Measurements from ENCODE around the gene VAV1. TPM values are rescaled to one million over a fixed set of nuclear protein-coding genes. Genes with fewer than 3 reads are reported as not detected.

VAV1 gene
- total RNA-seq, 4 donors from 2014 or later = 0.83 to 7.6 (median 3.6) TPM

DNA sequence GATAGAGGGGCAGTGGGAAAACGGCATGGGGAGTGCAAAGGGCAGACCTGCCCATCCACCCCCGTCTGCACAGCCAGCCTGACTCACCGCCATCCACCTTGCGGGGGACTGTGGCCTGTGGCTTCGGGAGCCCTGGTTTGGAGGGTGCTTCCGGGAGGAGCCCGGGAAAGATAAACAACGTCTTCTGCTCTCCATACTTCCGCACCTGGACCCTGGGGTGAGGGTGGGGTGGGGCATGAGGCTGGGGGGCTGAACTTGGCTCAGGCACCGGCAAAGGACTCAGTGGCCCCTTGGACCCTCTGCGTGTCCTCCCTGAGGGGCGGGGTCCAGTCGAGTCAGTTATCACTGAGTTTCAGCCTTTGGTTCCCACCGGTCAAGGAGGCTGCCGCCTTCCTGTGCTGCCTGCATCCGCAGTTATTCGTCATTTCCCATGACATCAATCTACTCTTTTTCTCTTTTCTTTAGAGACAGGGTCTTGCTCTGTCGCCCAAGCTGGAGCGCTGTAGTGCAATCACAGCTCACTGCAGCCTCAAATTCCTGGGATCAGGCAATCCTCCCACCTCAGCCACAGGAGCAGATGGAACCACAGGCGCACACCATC lies 38.3 kb upstream of the VAV1 start:
- 79 to 92% methylated on average over 10 to 17 of the region's 20 CpGs for WGBS, 2 donors
- H3K4me3 ChIP-seq = no peak overlapping the region
- H3K27me3 ChIP-seq = no peaks in the 10 kb centered on the region
- no peak for TF ChIP-seq POLR2A (IDR thresholded peaks at IDR 0.05)
- TF ChIP-seq, protein P1, sequence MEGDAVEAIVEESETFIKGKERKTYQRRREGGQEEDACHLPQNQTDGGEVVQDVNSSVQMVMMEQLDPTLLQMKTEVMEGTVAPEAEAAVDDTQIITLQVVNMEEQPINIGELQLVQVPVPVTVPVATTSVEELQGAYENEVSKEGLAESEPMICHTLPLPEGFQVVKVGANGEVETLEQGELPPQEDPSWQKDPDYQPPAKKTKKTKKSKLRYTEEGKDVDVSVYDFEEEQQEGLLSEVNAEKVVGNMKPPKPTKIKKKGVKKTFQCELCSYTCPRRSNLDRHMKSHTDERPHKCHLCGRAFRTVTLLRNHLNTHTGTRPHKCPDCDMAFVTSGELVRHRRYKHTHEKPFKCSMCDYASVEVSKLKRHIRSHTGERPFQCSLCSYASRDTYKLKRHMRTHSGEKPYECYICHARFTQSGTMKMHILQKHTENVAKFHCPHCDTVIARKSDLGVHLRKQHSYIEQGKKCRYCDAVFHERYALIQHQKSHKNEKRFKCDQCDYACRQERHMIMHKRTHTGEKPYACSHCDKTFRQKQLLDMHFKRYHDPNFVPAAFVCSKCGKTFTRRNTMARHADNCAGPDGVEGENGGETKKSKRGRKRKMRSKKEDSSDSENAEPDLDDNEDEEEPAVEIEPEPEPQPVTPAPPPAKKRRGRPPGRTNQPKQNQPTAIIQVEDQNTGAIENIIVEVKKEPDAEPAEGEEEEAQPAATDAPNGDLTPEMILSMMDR (IDR thresholded peaks at IDR 0.05) = no peak
- intact Hi-C loops (cut with DNase I) = no loop called here
- H3K36me3 ChIP-seq = peaks cover 15 to 59% (median 19%) of the 10 kb centered on the region in 3 donors
- no peaks in the 10 kb centered on the region for H3K9me3 ChIP-seq
- peaks cover 20 to 58% (median 23%) of the 10 kb centered on the region in 3 donors for H3K4me1 ChIP-seq
- DNase-seq = no peak
- no peak overlapping the region for H3K27ac ChIP-seq

- intact Hi-C loops (cut with DNase I) = no loop called here
- WGBS, 2 donors = 67 to 83% methylated on average over 8 to 11 of the region's 15 CpGs
- DNase-seq = no peak
- Histone ChIP-seq H3K27ac (peak overlapping the region; percentile 96 to 99 (median 98)), H3K36me3 (peaks cover 15 to 52% (median 19%) of the 10 kb centered on the region in 3 donors), H3K27me3 (no peaks in the 10 kb centered on the region), H3K4me1 (peaks cover 21 to 51% (median 23%) of the 10 kb centered on the region in 3 donors), H3K4me3 (peak overlapping the region in 1 of 4 donors; percentile 85), H3K9me3 (no peaks in the 10 kb centered on the region)
- TF ChIP-seq, protein P1 (IDR thresholded peaks at IDR 0.05) = no peak
- TF ChIP-seq POLR2A (IDR thresholded peaks at IDR 0.05) = no peak
Observed at GRCh38 chr19:6735181-6735911, 37.2 kb upstream of the VAV1 start.

- DNase-seq = peak; percentile 45
- no peaks in the 10 kb centered on the region for H3K9me3 ChIP-seq
- peaks cover 26 to 50% (median 26%) of the 10 kb centered on the region in 3 donors for H3K4me1 ChIP-seq
- H3K27me3 ChIP-seq = no peaks in the 10 kb centered on the region
- WGBS, 2 donors = 54% methylated on average over 4 to 8 of the region's 25 CpGs
- H3K27ac ChIP-seq = peak overlapping the region; percentile 96 to 99 (median 98)
- TF ChIP-seq POLR2A (IDR thresholded peaks at IDR 0.05) = peak in 2 of 4 donors; percentile 22 to 65
- TF ChIP-seq, protein P1 (IDR thresholded peaks at IDR 0.05) = peak; percentile 48 to 75 (median 59)
- peaks cover 11 to 42% (median 19%) of the 10 kb centered on the region in 3 donors for H3K36me3 ChIP-seq
- peak overlapping the region; percentile 84 to 97 (median 88) for H3K4me3 ChIP-seq
- intact Hi-C loops (cut with DNase I) = no loop called here
Observed at GRCh38 chr19:6736169-6736916, 36.2 kb upstream of the VAV1 start.

DNA sequence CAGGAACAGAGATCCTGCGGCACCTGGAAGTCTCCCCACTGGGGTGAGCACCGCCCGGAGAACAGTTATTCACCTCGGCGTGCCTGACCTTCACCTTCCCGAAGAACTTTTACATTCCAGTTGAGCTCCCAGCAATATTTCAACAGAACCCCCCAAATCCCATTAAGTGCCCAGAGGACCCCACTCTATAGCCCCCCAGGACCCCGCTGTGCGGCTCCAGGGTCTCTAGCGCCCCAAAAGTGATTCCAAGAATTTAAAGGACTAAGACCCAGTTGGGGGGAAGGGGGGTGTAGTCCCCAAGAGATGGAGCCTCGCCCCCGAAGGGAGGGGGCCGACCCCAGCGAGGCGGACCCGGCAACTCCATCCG lies 35.6 kb upstream of the VAV1 start:
- peak overlapping the region; percentile 84 to 97 (median 88) for H3K4me3 ChIP-seq
- no peak for DNase-seq
- TF ChIP-seq, protein P1 (IDR thresholded peaks at IDR 0.05) = peak in 1 of 6 experiments; percentile 4
- TF ChIP-seq POLR2A (IDR thresholded peaks at IDR 0.05) = no peak
- 0% methylated on average over 1 of the region's 16 CpGs; no CpG with 5 or more reads in 1 of the 2 donors for WGBS, 2 donors
- no peaks in the 10 kb centered on the region for H3K9me3 ChIP-seq
- H3K27me3 ChIP-seq = no peaks in the 10 kb centered on the region
- intact Hi-C loops (cut with DNase I) = no loop called here
- peaks cover 30 to 56% (median 31%) of the 10 kb centered on the region in 3 donors for H3K4me1 ChIP-seq
- peaks cover 8 to 41% (median 14%) of the 10 kb centered on the region in 3 donors for H3K36me3 ChIP-seq
- peak overlapping the region; percentile 96 to 99 (median 98) for H3K27ac ChIP-seq

Measured in esophagus squamous epithelium (tissue), 5 donors.